Astrocyte (in vitro differentiated cells and primary cell): ENCODE data around the gene COL6A3. TPM values are rescaled to one million over a fixed set of nuclear protein-coding genes. Genes with fewer than 3 reads are reported as not detected.

Experiments used
- DNase-seq: peaks from one replicate; pipeline ENCODE4 v3.0.0-alpha.2; 2010; ENCODE audit warnings: low read depth
- FAIRE-seq: peaks from 2 replicates; lab custom pipeline; 2011; peaks lifted over from hg19 to GRCh38; lab: Jason Lieb, UNC
- H2AFZ ChIP-seq: 2 replicates; pipeline ENCODE4 v1.6.0; 2012; ENCODE audit warnings: low read depth, low read length, inconsistent platforms
- H3K27ac ChIP-seq: 2 replicates; pipeline ENCODE4 v1.5.1; 2011; ENCODE audit warnings: low read depth, low read length, inconsistent platforms
- H3K27me3 ChIP-seq: 2 replicates; pipeline ENCODE4 v1.6.0; 2011; ENCODE audit warnings: low read length, inconsistent platforms; ENCODE audit not compliant: insufficient read depth
- H3K36me3 ChIP-seq: 2 replicates; pipeline ENCODE4 v1.5.1; 2011; ENCODE audit warnings: low read length, inconsistent platforms; ENCODE audit not compliant: insufficient read depth
- H3K4me1 ChIP-seq: 2 replicates; pipeline ENCODE4 v1.5.1; 2011; ENCODE audit warnings: low read length, inconsistent platforms; ENCODE audit not compliant: insufficient read depth
- H3K4me2 ChIP-seq: 2 replicates; pipeline ENCODE4 v1.6.0; 2012; ENCODE audit warnings: low read length, inconsistent platforms
- H3K4me3 ChIP-seq: 2 replicates; pipeline ENCODE4 v1.5.1; 2011; ENCODE audit warnings: low read depth, mild to moderate bottlenecking, low read length, inconsistent platforms; ENCODE audit not compliant: insufficient read depth
- H3K79me2 ChIP-seq: 2 replicates; pipeline ENCODE4 v1.6.0; 2012; ENCODE audit warnings: mild to moderate bottlenecking, low read length, inconsistent platforms; ENCODE audit not compliant: insufficient read depth
- H3K9ac ChIP-seq: 2 replicates; pipeline ENCODE4 v1.6.0; 2012; ENCODE audit warnings: mild to moderate bottlenecking, low read length, inconsistent platforms
- H3K9me3 ChIP-seq: 2 replicates; pipeline ENCODE4 v1.5.1; 2012; ENCODE audit warnings: low read depth, mild to moderate bottlenecking, low read length, inconsistent platforms; ENCODE audit not compliant: insufficient read depth
- H4K20me1 ChIP-seq: 2 replicates; pipeline ENCODE4 v1.6.0; 2012; ENCODE audit warnings: low read length, inconsistent platforms; ENCODE audit not compliant: insufficient read depth
- H3K27ac Mint-ChIP-seq: one replicate; pipeline ENCODE4 v1.8.0; 2021; ENCODE audit warnings: mild to moderate bottlenecking, mixed read lengths; ENCODE audit not compliant: unreplicated experiment
- H3K27me3 Mint-ChIP-seq: one replicate; pipeline ENCODE4 v1.8.0; 2021; ENCODE audit warnings: low read depth, mixed read lengths; ENCODE audit not compliant: unreplicated experiment
- H3K36me3 Mint-ChIP-seq: one replicate; pipeline ENCODE4 v1.8.0; 2021; ENCODE audit warnings: low read depth, mixed read lengths; ENCODE audit not compliant: unreplicated experiment
- H3K4me1 Mint-ChIP-seq: one replicate; pipeline ENCODE4 v1.8.0; 2021; ENCODE audit warnings: low read depth, mixed read lengths; ENCODE audit not compliant: unreplicated experiment
- H3K4me3 Mint-ChIP-seq: one replicate; pipeline ENCODE4 v1.8.0; 2021; ENCODE audit warnings: mild to moderate bottlenecking, moderate library complexity, mixed read lengths; ENCODE audit not compliant: unreplicated experiment
- H3K9me3 Mint-ChIP-seq: one replicate; pipeline ENCODE4 v1.8.0; 2021; ENCODE audit warnings: mild to moderate bottlenecking, mixed read lengths; ENCODE audit not compliant: unreplicated experiment
- EZH2 ChIP-seq: IDR thresholded peaks from 2 replicates; pipeline ENCODE4 v1.6.1; 2012; ENCODE audit warnings: mild to moderate bottlenecking, low read length, inconsistent platforms; ENCODE audit not compliant: insufficient read depth
- total RNA-seq: library from RNA; stranded (reverse); gene quantifications from 2 replicates; pipeline ENCODE4 v1.2.1, GENCODE V29; 2021
- TF ChIP-seq, protein P1 (sequence below): IDR thresholded peaks from 2 replicates; pipeline ENCODE4 v1.5.1; 2011; ENCODE audit warnings: low read depth, mild to moderate bottlenecking, inconsistent platforms, low read length, moderate library complexity; ENCODE audit not compliant: insufficient read depth

The COL6A3 gene
- total RNA-seq, 1 donor from 2014 or later, result 200 TPM

DNA sequence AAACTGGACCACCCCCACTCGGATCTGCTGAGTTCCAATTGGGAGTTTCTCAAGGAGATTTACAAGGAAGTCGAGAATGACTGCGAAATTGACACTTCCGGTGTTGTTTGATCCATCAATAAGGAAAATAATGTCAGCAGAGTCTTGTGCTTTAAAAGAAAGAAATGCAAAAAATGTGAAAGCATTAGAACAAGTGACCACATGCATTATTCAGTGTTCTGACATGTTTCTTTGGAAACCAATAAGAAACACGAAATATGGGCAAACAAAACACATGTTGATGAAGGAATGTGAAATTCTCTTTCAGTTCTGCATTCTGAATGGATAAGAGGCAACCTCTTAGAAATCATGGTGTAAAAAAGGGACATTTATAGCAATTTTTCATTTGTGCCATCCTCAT lies 25.9 kb downstream of the COL6A3 start:
- Histone ChIP-seq H3K9ac (no peak overlapping the region), H2AFZ (no peak overlapping the region), H3K4me3 (no peak overlapping the region), H3K79me2 (peaks cover 7% of the 10 kb centered on the region), H3K4me1 (no peaks in the 10 kb centered on the region), H3K9me3 (no peaks in the 10 kb centered on the region), H4K20me1 (peaks cover 8% of the 10 kb centered on the region), H3K27ac (no peak overlapping the region), H3K4me2 (no peak overlapping the region), H3K36me3 (peaks cover 28% of the 10 kb centered on the region), H3K27me3 (no peaks in the 10 kb centered on the region)
- Mint-ChIP-seq H3K4me3 (no peak overlapping the region), H3K9me3 (peaks cover 3% of the 10 kb centered on the region), H3K36me3 (peaks cover 39% of the 10 kb centered on the region), H3K4me1 (peaks cover 6% of the 10 kb centered on the region), H3K27me3 (peaks cover 3% of the 10 kb centered on the region), H3K27ac (no peak overlapping the region)
- TF ChIP-seq, protein P1, sequence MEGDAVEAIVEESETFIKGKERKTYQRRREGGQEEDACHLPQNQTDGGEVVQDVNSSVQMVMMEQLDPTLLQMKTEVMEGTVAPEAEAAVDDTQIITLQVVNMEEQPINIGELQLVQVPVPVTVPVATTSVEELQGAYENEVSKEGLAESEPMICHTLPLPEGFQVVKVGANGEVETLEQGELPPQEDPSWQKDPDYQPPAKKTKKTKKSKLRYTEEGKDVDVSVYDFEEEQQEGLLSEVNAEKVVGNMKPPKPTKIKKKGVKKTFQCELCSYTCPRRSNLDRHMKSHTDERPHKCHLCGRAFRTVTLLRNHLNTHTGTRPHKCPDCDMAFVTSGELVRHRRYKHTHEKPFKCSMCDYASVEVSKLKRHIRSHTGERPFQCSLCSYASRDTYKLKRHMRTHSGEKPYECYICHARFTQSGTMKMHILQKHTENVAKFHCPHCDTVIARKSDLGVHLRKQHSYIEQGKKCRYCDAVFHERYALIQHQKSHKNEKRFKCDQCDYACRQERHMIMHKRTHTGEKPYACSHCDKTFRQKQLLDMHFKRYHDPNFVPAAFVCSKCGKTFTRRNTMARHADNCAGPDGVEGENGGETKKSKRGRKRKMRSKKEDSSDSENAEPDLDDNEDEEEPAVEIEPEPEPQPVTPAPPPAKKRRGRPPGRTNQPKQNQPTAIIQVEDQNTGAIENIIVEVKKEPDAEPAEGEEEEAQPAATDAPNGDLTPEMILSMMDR, result no peak
- no peak for TF ChIP-seq EZH2
- peak; percentile 22 for DNase-seq
- FAIRE-seq, result no peak

- Mint-ChIP-seq H3K36me3 (peaks cover 45% of the 10 kb centered on the region), H3K4me3 (no peak overlapping the region), H3K27ac (no peak overlapping the region), H3K27me3 (peaks cover 4% of the 10 kb centered on the region), H3K9me3 (peaks cover 3% of the 10 kb centered on the region), H3K4me1 (peaks cover 6% of the 10 kb centered on the region)
- Histone ChIP-seq H3K4me3 (no peak overlapping the region), H3K4me1 (no peaks in the 10 kb centered on the region), H3K4me2 (no peak overlapping the region), H3K36me3 (peaks cover 34% of the 10 kb centered on the region), H3K27me3 (no peaks in the 10 kb centered on the region), H3K9ac (no peak overlapping the region), H3K79me2 (no peaks in the 10 kb centered on the region), H2AFZ (no peak overlapping the region), H3K9me3 (no peaks in the 10 kb centered on the region), H3K27ac (no peak overlapping the region), H4K20me1 (peaks cover 8% of the 10 kb centered on the region)
- DNase-seq, result no peak
- no peak for TF ChIP-seq EZH2
- TF ChIP-seq, protein P1, result no peak
- FAIRE-seq, result no peak
These were observed 29.3 kb downstream of the COL6A3 start for GRCh38 chr2:237384672-237385020.

- peaks cover 8% of the 10 kb centered on the region for H4K20me1 ChIP-seq
- Mint-ChIP-seq H3K27me3 (peaks cover 4% of the 10 kb centered on the region), H3K27ac (no peak overlapping the region), H3K4me3 (peak overlapping the region; percentile 9), H3K4me1 (peaks cover 6% of the 10 kb centered on the region), H3K36me3 (peaks cover 47% of the 10 kb centered on the region), H3K9me3 (peaks cover 3% of the 10 kb centered on the region)
- H3K9me3 ChIP-seq, result no peaks in the 10 kb centered on the region
- no peaks in the 10 kb centered on the region for H3K4me1 ChIP-seq
- DNase-seq (no peak), FAIRE-seq (no peak)
- H3K36me3 ChIP-seq, result peaks cover 36% of the 10 kb centered on the region
- H3K4me3 ChIP-seq, result no peak overlapping the region
- no peaks in the 10 kb centered on the region for H3K27me3 ChIP-seq
- H3K4me2 ChIP-seq, result no peak overlapping the region
- H3K9ac ChIP-seq, result no peak overlapping the region
- no peak for TF ChIP-seq EZH2
- TF ChIP-seq, protein P1, result no peak
- no peak overlapping the region for H2AFZ ChIP-seq
- H3K27ac ChIP-seq, result no peak overlapping the region
- H3K79me2 ChIP-seq, result no peaks in the 10 kb centered on the region
These were observed 29.8 kb downstream of the COL6A3 start for GRCh38 chr2:237383991-237384671.
